Panc1 (cell line): ENCODE results near the gene PDLIM7. TPM values are rescaled to one million over a fixed set of nuclear protein-coding genes. Genes with fewer than 3 reads are reported as not detected.
A peak's percentile ranks its signal among the peaks of the same experiment; 100 is the strongest.
"Not testable (repeated sequence)": the region's sequence is repeated elsewhere in the genome, so short reads cannot be mapped to it uniquely, and the experiment has no call there.

Source experiments
- ATAC-seq: fragments of 200-7000 bp; cut with Tn5 transposase; 2 replicates; pipeline ENCODE4 v1.9.1; 2020; ENCODE audit warnings: mild to moderate bottlenecking, moderate library complexity
- BruUV-seq: library from RNA; stranded (reverse); fragments of 400-500 nt; replicated peaks from 2 replicates; lab custom pipeline; 2021; lab: Mats Ljungman, UMichigan
- CTCF ChIA-PET: fragments of 300-600 bp; sonication (Branson Sonifier 250); formaldehyde crosslinking; loops from one replicate; lab custom pipeline; 2022; ENCODE audit warnings: antibody characterized with exemption; lab: Charles Lee
- POLR2A ChIA-PET: fragments of 300-600 bp; sonication (Branson Sonifier 250); formaldehyde crosslinking; loops from one replicate; lab custom pipeline; 2022; ENCODE audit warnings: antibody characterized with exemption; lab: Charles Lee
- DNase-seq: peaks from one replicate; pipeline ENCODE4 v3.0.0-alpha.2; 2010; ENCODE audit warnings: low read depth, low spot score
- H3K27ac ChIP-seq: 2 replicates; pipeline ENCODE4 v1.5.1; 2011; ENCODE audit warnings: mild to moderate bottlenecking, low read length, inconsistent platforms
- H3K27me3 ChIP-seq: fragments of 200-500 bp; sonication (Bioruptor generic); 2 replicates; pipeline ENCODE4 v1.6.0; 2014; ENCODE audit warnings: low read length, inconsistent platforms; ENCODE audit not compliant: control insufficient read depth, insufficient read depth
- H3K36me3 ChIP-seq: fragments of 200-500 bp; sonication (Bioruptor generic); 2 replicates; pipeline ENCODE4 v1.5.1; 2014; ENCODE audit warnings: inconsistent platforms, mild to moderate bottlenecking, low read length, moderate library complexity; ENCODE audit not compliant: control insufficient read depth, insufficient read depth
- H3K4me1 ChIP-seq: 2 replicates; pipeline ENCODE4 v1.5.1; 2011; ENCODE audit warnings: inconsistent platforms, mild to moderate bottlenecking, low read length, moderate library complexity; ENCODE audit not compliant: control insufficient read depth, insufficient read depth
- H3K4me3 ChIP-seq, 2 experiments: 2 replicates each; pipeline ENCODE4 v1.5.1; 2011 to 2012; ENCODE audit warnings: low read depth in 2 of 2, low read length in 2 of 2, mild to moderate bottlenecking in 2 of 2, inconsistent platforms in 1 of 2, moderate library complexity in 1 of 2
- H3K9me3 ChIP-seq: fragments of 200-500 bp; sonication (Bioruptor generic); 2 replicates; pipeline ENCODE4 v1.5.1; 2014; ENCODE audit warnings: low read depth, mild to moderate bottlenecking, inconsistent platforms, low read length, moderate library complexity; ENCODE audit not compliant: control insufficient read depth, insufficient read depth
- CTCF ChIP-seq: fragments of 450-650 bp; IDR thresholded peaks from 2 replicates; pipeline ENCODE4 v1.5.1; 2017; ENCODE audit warnings: mild to moderate bottlenecking
- POLR2AphosphoS5 ChIP-seq: IDR thresholded peaks from 2 replicates; pipeline ENCODE4 v1.6.1; 2012; ENCODE audit warnings: mild to moderate bottlenecking, low read depth, low read length, moderate library complexity
- REST ChIP-seq, 2 experiments: IDR thresholded peaks; 2 replicates each; pipeline ENCODE4 v1.6.1; 2011 to 2012; ENCODE audit warnings: low read depth in 2 of 2, control low read depth in 1 of 2, low read length in 1 of 2, mild to moderate bottlenecking in 1 of 2, moderate library complexity in 1 of 2; ENCODE audit not compliant: insufficient read depth in 1 of 2
- SIN3A ChIP-seq: IDR thresholded peaks from 2 replicates; pipeline ENCODE4 v1.6.1; 2012; ENCODE audit warnings: low read depth, mild to moderate bottlenecking, low read length, moderate library complexity, borderline replicate concordance; ENCODE audit not compliant: insufficient read depth
- TCF7L2 ChIP-seq: IDR thresholded peaks from 2 replicates; pipeline ENCODE4 v1.6.1; 2011; ENCODE audit warnings: mild to moderate bottlenecking, low read depth, low read length, inconsistent platforms
- in situ Hi-C: cut with HindIII; loops from 2 replicates; pipeline ENCODE4 v1.10.0; 2016; ENCODE audit warnings: low sequenced_read_pairs, low pct_unique_long_range_greater_than_20kb
- intact Hi-C: fragments of 100-400 bp; cut with micrococcal nuclease; formaldehyde crosslinking; loops from one replicate; pipeline ENCODE4 v1.10.0; 2022; ENCODE audit not compliant: unreplicated experiment
- total RNA-seq: library from RNA; stranded (reverse); gene quantifications from one replicate; pipeline ENCODE4 v1.2.1, GENCODE V29; 2021; ENCODE audit not compliant: unreplicated experiment

PDLIM7 gene
- total RNA-seq, 1 experiment from 2014 or later, result 62.9 TPM

- CTCF ChIA-PET, result no interaction called here
- no peak overlapping the region for H3K4me3 ChIP-seq
- peaks cover 20% of the 10 kb centered on the region for H3K36me3 ChIP-seq
- peak overlapping the region; percentile 45; the same call in 1 of the 2 replicates for H3K27ac ChIP-seq
- no TSS peak for BruUV-seq
- POLR2A ChIA-PET, result no interaction called here
- no peaks in the 10 kb centered on the region for H3K9me3 ChIP-seq
- in situ Hi-C loops, result no loop called here
- H3K4me1 ChIP-seq, result peaks cover 35% of the 10 kb centered on the region
- H3K27me3 ChIP-seq, result no peaks in the 10 kb centered on the region
- ATAC-seq, result no peak
- intact Hi-C loops, result no loop called here
- no peak for TF ChIP-seq SIN3A
- no peak for TF ChIP-seq POLR2AphosphoS5
- TF ChIP-seq CTCF, result no peak
- no peak for TF ChIP-seq REST (IDR thresholded peaks at IDR 0.05; ENCODE audit: insufficient read depth in 1 of 2, low read depth in 2 of 2, low read length in 1 of 2)
- TF ChIP-seq TCF7L2, result no peak
- DNase-seq, result no peak
Measured at GRCh38 chr5:177535125-177535524, 37.7 kb upstream of the PDLIM7 start.

- H3K27me3 ChIP-seq, in situ Hi-C loops, BruUV-seq, intact Hi-C loops, ATAC-seq, POLR2A ChIA-PET, H3K4me3 ChIP-seq, H3K27ac ChIP-seq, H3K9me3 ChIP-seq, DNase-seq, CTCF ChIA-PET: not testable (repeated sequence)
- peaks cover 20% of the 10 kb centered on the region for H3K36me3 ChIP-seq
- H3K4me1 ChIP-seq, result peaks cover 31% of the 10 kb centered on the region
Measured at GRCh38 chr5:177534433-177534832, 37.0 kb upstream of the PDLIM7 start.

GRCh38 chr5:177531209-177531940 lies 34.0 kb upstream of the PDLIM7 start:
- ChIA-PET POLR2A (no interaction called here), CTCF (interaction anchor here (0.5 kb wide), 1 partner anchor 557 kb away, joined by 4 read pairs; no protein-coding TSS in a partner anchor)
- ATAC-seq (no peak), DNase-seq (no peak)
- Histone ChIP-seq H3K36me3 (peaks cover 18% of the 10 kb centered on the region), H3K4me3 (no peak overlapping the region), H3K9me3 (no peaks in the 10 kb centered on the region), H3K4me1 (peaks cover 3% of the 10 kb centered on the region), H3K27me3 (no peaks in the 10 kb centered on the region), H3K27ac (no peak overlapping the region)
- no TSS peak for BruUV-seq
- in situ Hi-C loops, result no loop called here
- intact Hi-C loops, result no loop called here
- TF ChIP-seq REST (IDR thresholded peaks at IDR 0.05; ENCODE audit: insufficient read depth in 1 of 2, low read depth in 2 of 2, low read length in 1 of 2) (no peak), TCF7L2 (no peak), POLR2AphosphoS5 (no peak), CTCF (no peak), SIN3A (no peak)
